ENCODE data around the gene PIP4K2A. TPM values are rescaled to one million over a fixed set of nuclear protein-coding genes. Genes with fewer than 3 reads are reported as not detected.
"Not testable (repeated sequence)": the region's sequence is repeated elsewhere in the genome, so short reads cannot be mapped to it uniquely, and the experiment has no call there.

PIP4K2A gene
- total and polyA plus RNA-seq, 9 donors = 4.3 to 85.6 (median 18.4) TPM

DNA sequence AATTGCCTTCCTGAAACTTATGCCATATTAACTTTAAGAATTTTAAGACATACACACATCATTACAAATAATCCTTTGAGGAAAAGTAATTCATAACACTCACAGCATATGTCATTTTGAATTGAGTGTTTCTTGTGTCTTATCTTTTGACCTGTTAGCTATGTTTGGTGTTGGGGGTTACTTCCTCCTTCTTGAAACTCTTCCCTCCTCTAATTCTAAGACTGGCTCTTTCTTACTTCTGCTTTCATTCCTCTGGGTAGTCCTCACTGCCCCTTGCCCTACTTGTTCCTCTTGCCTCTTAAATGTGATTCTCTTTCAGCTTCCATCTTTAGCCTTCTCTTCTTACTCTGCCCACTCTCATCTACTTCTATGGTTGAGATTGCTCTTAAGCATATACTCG, 28.3 kb upstream of the PIP4K2A start:
- no peaks in the 10 kb centered on the region for H3K4me1 ChIP-seq (ENCODE audit: insufficient read depth)
- 90 to 97% (median 95%) methylated on average over 1 of the region's 1 CpG for WGBS, 3 donors
- intact Hi-C loops (cut with DNase I) = no loop called here
- no peaks in the 10 kb centered on the region for H3K27me3 ChIP-seq
- H3K36me3 ChIP-seq = no peaks in the 10 kb centered on the region
- TF ChIP-seq POLR2A (IDR thresholded peaks at IDR 0.05) (no peak), EP300 (IDR thresholded peaks at IDR 0.05) (no peak)
- TF ChIP-seq, protein P1, sequence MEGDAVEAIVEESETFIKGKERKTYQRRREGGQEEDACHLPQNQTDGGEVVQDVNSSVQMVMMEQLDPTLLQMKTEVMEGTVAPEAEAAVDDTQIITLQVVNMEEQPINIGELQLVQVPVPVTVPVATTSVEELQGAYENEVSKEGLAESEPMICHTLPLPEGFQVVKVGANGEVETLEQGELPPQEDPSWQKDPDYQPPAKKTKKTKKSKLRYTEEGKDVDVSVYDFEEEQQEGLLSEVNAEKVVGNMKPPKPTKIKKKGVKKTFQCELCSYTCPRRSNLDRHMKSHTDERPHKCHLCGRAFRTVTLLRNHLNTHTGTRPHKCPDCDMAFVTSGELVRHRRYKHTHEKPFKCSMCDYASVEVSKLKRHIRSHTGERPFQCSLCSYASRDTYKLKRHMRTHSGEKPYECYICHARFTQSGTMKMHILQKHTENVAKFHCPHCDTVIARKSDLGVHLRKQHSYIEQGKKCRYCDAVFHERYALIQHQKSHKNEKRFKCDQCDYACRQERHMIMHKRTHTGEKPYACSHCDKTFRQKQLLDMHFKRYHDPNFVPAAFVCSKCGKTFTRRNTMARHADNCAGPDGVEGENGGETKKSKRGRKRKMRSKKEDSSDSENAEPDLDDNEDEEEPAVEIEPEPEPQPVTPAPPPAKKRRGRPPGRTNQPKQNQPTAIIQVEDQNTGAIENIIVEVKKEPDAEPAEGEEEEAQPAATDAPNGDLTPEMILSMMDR (IDR thresholded peaks at IDR 0.05) = no peak
- no peak for DNase-seq
- no peaks in the 10 kb centered on the region for H3K9me3 ChIP-seq
- no peak overlapping the region for H3K27ac ChIP-seq
- H3K4me3 ChIP-seq = no peak overlapping the region

- intact Hi-C loops (cut with DNase I); H3K36me3 ChIP-seq: not testable (repeated sequence)
Measured at GRCh38 chr10:22741631-22742030, 27.3 kb upstream of the PIP4K2A start.

GRCh38 chr10:22740180-22740579, 25.8 kb upstream of the PIP4K2A start:
- H3K27me3 ChIP-seq = no peaks in the 10 kb centered on the region
- 80 to 93% (median 87%) methylated on average over 2 of the region's 2 CpGs for WGBS, 3 donors
- no peak overlapping the region for H3K4me3 ChIP-seq
- H3K27ac ChIP-seq = no peak overlapping the region
- H3K36me3 ChIP-seq = no peaks in the 10 kb centered on the region
- no peak for DNase-seq
- no peaks in the 10 kb centered on the region for H3K4me1 ChIP-seq (ENCODE audit: insufficient read depth)
- TF ChIP-seq, protein P1 (IDR thresholded peaks at IDR 0.05) = no peak
- TF ChIP-seq POLR2A (IDR thresholded peaks at IDR 0.05) (no peak), EP300 (IDR thresholded peaks at IDR 0.05) (no peak)
- H3K9me3 ChIP-seq = no peaks in the 10 kb centered on the region
- intact Hi-C loops (cut with DNase I) = no loop called here

More at GRCh38 chr10:22741631-22742030, 27.3 kb upstream of the PIP4K2A start:
- not testable (repeated sequence) for H3K9me3 ChIP-seq; H3K4me3 ChIP-seq; DNase-seq; H3K4me1 ChIP-seq (ENCODE audit: insufficient read depth); H3K27me3 ChIP-seq; H3K27ac ChIP-seq
- 76 to 87% (median 86%) methylated on average over 4 of the region's 4 CpGs for WGBS, 3 donors

- intact Hi-C loops (cut with DNase I) = no loop called here
- Histone ChIP-seq H3K27ac (no peak overlapping the region), H3K36me3 (no peaks in the 10 kb centered on the region), H3K4me3 (no peak overlapping the region), H3K4me1 (ENCODE audit: insufficient read depth) (no peaks in the 10 kb centered on the region), H3K27me3 (no peaks in the 10 kb centered on the region), H3K9me3 (no peaks in the 10 kb centered on the region)
- no peak for DNase-seq
- no peak for TF ChIP-seq POLR2A (IDR thresholded peaks at IDR 0.05)
- no peak for TF ChIP-seq EP300 (IDR thresholded peaks at IDR 0.05)
- TF ChIP-seq, protein P1 (IDR thresholded peaks at IDR 0.05) = no peak
- WGBS, 3 donors = 45 to 68% (median 67%) methylated on average over 1 of the region's 1 CpG
Measured at GRCh38 chr10:22737587-22737986, 23.2 kb upstream of the PIP4K2A start.

- no peaks in the 10 kb centered on the region for H3K27me3 ChIP-seq
- H3K4me1 ChIP-seq (ENCODE audit: insufficient read depth) = no peaks in the 10 kb centered on the region
- intact Hi-C loops (cut with DNase I) = no loop called here
- no peaks in the 10 kb centered on the region for H3K9me3 ChIP-seq
- H3K27ac ChIP-seq = no peak overlapping the region
- TF ChIP-seq EP300 (IDR thresholded peaks at IDR 0.05) (no peak), POLR2A (IDR thresholded peaks at IDR 0.05) (no peak)
- TF ChIP-seq, protein P1 (IDR thresholded peaks at IDR 0.05) = no peak
- DNase-seq = no peak
- no peaks in the 10 kb centered on the region for H3K36me3 ChIP-seq
- H3K4me3 ChIP-seq = no peak overlapping the region
Measured at GRCh38 chr10:22736134-22736533, 21.8 kb upstream of the PIP4K2A start.
